Right lobe of liver (tissue), 4 donors: ENCODE results near the gene BAMBI.

ENCODE experiments used
- POLR2A ChIP-seq: fragments of 450-650 bp; IDR thresholded peaks from one replicate; pipeline ENCODE4 v1.6.1; 2017; ENCODE audit warnings: antibody characterized with exemption, mild to moderate bottlenecking
- TF ChIP-seq, protein P1 (sequence below), 4 donors: fragments of 200-600 bp in 3 of 4; fragments of 450-650 bp in 1 of 4; IDR thresholded peaks; one replicate each; pipeline versions ENCODE4 v1.5.1 to v1.8.0; 2016 to 2022; ENCODE audit warnings: antibody characterized with exemption in 4 of 4, mild to moderate bottlenecking in 2 of 4
- donor health status: DM: no; HTN: no; CAD: no.
- donor health status: DM: no; HTN: no; CAD: no.
- donor health status: DM: no; HTN: yes; CAD: no.

DNA sequence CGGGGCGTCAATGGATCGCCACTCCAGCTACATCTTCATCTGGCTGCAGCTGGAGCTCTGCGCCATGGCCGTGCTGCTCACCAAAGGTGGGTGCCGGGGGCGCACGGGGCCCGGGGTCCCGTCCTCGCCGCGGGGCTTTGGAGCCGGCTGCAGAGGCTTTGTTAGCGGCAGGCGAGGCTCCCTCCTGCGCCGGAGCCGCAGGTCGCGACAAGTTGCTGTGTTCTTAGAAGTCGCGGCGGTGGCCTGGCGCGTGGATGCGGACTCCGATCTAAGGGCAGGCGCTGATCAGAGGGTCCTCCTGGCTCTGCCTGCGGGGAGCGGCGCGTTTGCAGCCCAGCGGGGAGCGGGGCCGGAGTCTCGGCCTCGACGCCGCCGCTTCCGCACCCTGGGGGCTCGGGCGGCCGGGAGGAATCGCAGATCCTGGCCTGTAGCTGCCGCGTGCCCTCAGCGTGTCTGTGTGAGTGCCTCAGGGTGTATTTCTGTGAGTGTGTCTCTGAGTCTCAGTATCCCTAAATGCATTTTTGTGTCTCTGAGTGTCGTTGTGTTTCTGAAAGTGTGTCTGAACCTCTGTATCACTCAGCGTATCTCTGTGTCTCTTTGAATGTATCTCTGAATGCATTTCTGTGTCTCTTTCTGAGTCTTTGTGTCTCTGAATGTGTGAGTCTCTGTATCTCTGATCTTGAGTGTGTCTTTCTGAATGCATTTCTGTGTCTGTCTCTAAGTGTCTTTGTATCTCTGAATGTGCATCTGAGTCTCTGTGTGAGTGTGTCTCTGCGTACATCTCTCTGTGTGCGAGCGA, 766 bp downstream of the BAMBI start:
- TF ChIP-seq, protein P1, sequence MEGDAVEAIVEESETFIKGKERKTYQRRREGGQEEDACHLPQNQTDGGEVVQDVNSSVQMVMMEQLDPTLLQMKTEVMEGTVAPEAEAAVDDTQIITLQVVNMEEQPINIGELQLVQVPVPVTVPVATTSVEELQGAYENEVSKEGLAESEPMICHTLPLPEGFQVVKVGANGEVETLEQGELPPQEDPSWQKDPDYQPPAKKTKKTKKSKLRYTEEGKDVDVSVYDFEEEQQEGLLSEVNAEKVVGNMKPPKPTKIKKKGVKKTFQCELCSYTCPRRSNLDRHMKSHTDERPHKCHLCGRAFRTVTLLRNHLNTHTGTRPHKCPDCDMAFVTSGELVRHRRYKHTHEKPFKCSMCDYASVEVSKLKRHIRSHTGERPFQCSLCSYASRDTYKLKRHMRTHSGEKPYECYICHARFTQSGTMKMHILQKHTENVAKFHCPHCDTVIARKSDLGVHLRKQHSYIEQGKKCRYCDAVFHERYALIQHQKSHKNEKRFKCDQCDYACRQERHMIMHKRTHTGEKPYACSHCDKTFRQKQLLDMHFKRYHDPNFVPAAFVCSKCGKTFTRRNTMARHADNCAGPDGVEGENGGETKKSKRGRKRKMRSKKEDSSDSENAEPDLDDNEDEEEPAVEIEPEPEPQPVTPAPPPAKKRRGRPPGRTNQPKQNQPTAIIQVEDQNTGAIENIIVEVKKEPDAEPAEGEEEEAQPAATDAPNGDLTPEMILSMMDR (IDR thresholded peaks at IDR 0.05): no peak
- TF ChIP-seq POLR2A: no peak
